Neural progenitor cell (in vitro differentiated cells): ENCODE measurements around the gene TBATA.

Experiments
- CTCF ChIP-seq: fragments of 200-600 bp; sonication (generic); IDR thresholded peaks from 2 replicates; pipeline ENCODE4 v1.5.1; 2017; ENCODE audit warnings: antibody characterized with exemption, mild to moderate bottlenecking
- EZH2 ChIP-seq: fragments of 200-600 bp; sonication (generic); IDR thresholded peaks from 2 replicates; pipeline ENCODE4 v1.6.1; 2017; ENCODE audit warnings: antibody characterized with exemption, mild to moderate bottlenecking, moderate library complexity

- TF ChIP-seq CTCF (no peak), EZH2 (no peak)
These were observed 11.7 kb downstream of the TBATA start for GRCh38 chr10:70773461-70773860.
